Natural killer cell (primary cell): ENCODE results near the gene CUL2. TPM values are rescaled to one million over a fixed set of nuclear protein-coding genes. Genes with fewer than 3 reads are reported as not detected.

ENCODE experiments used
- ATAC-seq, 3 donors: fragments of 150-1000 bp in 2 of 3; fragments of 200-7000 bp in 1 of 3; cut with Tn5 transposase; 1 replicate in 1 of 3; 2 replicates in 2 of 3; pipeline ENCODE4 v1.10.0; 2021; ENCODE audit warnings: mild to moderate bottlenecking in 2 of 3, moderate library complexity in 2 of 3
- DNase-seq, 2 donors: peaks; one replicate each; pipeline versions ENCODE4 v3.0.0 to v3.0.0-alpha.2; 2013 to 2021; ENCODE audit warnings: mixed read lengths in 1 of 2
- H3K27ac ChIP-seq: one replicate; pipeline ENCODE4 v1.5.1; 2013; ENCODE audit warnings: mild to moderate bottlenecking, low read length
- H3K27me3 ChIP-seq: one replicate; pipeline ENCODE4 v1.6.1; 2013; ENCODE audit warnings: low read length; ENCODE audit not compliant: control insufficient read depth, insufficient read depth
- H3K36me3 ChIP-seq: one replicate; pipeline ENCODE4 v1.6.1; 2013; ENCODE audit warnings: low read length; ENCODE audit not compliant: control insufficient read depth, insufficient read depth
- H3K4me1 ChIP-seq: one replicate; pipeline ENCODE4 v1.6.1; 2013; ENCODE audit warnings: low read length; ENCODE audit not compliant: control insufficient read depth, insufficient read depth
- H3K4me3 ChIP-seq: one replicate; pipeline ENCODE4 v1.5.1; 2013; ENCODE audit warnings: low read length
- H3K9me3 ChIP-seq: one replicate; pipeline ENCODE4 v1.6.1; 2013; ENCODE audit warnings: low read length; ENCODE audit not compliant: control insufficient read depth, insufficient read depth
- H3K27ac Mint-ChIP-seq, 2 donors: one replicate each; pipeline ENCODE4 v1.8.0; 2022; ENCODE audit warnings: mild to moderate bottlenecking in 2 of 2, mixed read lengths in 2 of 2, moderate library complexity in 1 of 2
- H3K27me3 Mint-ChIP-seq, 2 donors: one replicate each; pipeline ENCODE4 v1.8.0; 2022; ENCODE audit warnings: low read depth in 2 of 2, mixed read lengths in 2 of 2
- H3K36me3 Mint-ChIP-seq: one replicate; pipeline ENCODE4 v1.8.0; 2022; ENCODE audit warnings: mixed read lengths
- H3K4me1 Mint-ChIP-seq, 2 donors: one replicate each; pipeline ENCODE4 v1.8.0; 2022; ENCODE audit warnings: mixed read lengths in 2 of 2
- H3K4me3 Mint-ChIP-seq: one replicate; pipeline ENCODE4 v1.8.0; 2022; ENCODE audit warnings: mild to moderate bottlenecking, moderate library complexity, mixed read lengths
- H3K9me3 Mint-ChIP-seq, 2 donors: one replicate each; pipeline ENCODE4 v1.8.0; 2022; ENCODE audit warnings: mixed read lengths in 2 of 2
- CTCF ChIP-seq: fragments of 200-600 bp; IDR thresholded peaks from one replicate; pipeline ENCODE4 v1.8.0; 2022; ENCODE audit warnings: antibody characterized with exemption
- WGBS: methylation state at CpG from one replicate; pipeline ENCODE4 v1.1.7; 2013; ENCODE audit warnings: missing lambda C conversion rate; ENCODE audit not compliant: insufficient coverage; 5-methylcytosine and 5-hydroxymethylcytosine counted together
- intact Hi-C: fragments of 100-400 bp; cut with micrococcal nuclease; formaldehyde crosslinking; loops from one replicate; pipeline ENCODE4 v1.14.2; 2022
- total RNA-seq, 4 donors: library from RNA; stranded (reverse); fragments of 120-200 nt in 1 of 4; gene quantifications; one replicate each; pipeline versions ENCODE4 v1.2.3 to v1.2.4, GENCODE V29; 2013 to 2022

Gene CUL2
- total RNA-seq, 3 donors from 2014 or later (not counting 1 experiment from before 2014, with no cell fraction given): 33.5 to 41.6 (median 41.3) TPM

DNA sequence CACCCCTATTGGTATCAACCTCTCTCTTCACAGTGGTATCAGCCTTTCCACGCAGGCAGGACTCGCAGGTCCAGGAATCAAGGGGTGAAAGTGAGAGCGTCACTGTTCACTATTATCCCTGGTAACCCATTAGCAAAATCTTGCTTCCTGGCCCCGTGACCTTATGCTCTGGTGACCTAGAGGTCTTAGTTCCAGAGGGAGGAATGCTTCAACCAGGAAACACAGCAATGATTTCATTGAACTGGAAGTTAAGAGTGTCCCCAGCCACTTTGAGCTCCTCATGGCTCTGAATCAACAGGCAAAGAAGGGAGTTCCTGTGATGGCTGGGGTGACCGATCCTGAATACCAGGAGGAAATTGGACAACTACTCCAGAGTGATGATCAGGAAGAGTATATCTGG, 90.6 kb downstream of the CUL2 start:
- no peaks in the 10 kb centered on the region for H3K9me3 Mint-ChIP-seq
- no peaks in the 10 kb centered on the region for H3K36me3 Mint-ChIP-seq
- no peak for DNase-seq
- no peaks in the 10 kb centered on the region for H3K4me1 ChIP-seq
- no peaks in the 10 kb centered on the region for H3K9me3 ChIP-seq
- no peak overlapping the region for H3K27ac ChIP-seq
- H3K27me3 Mint-ChIP-seq: no peaks in the 10 kb centered on the region
- no peak overlapping the region for H3K27ac Mint-ChIP-seq
- H3K36me3 ChIP-seq: no peaks in the 10 kb centered on the region
- 100% methylated on average over 5 of the region's 5 CpGs for WGBS
- no peak for ATAC-seq
- H3K4me3 ChIP-seq: no peak overlapping the region
- H3K4me3 Mint-ChIP-seq: no peak overlapping the region
- H3K4me1 Mint-ChIP-seq: peaks cover 0 to 11% of the 10 kb centered on the region in 2 donors
- no peak for TF ChIP-seq CTCF
- no peaks in the 10 kb centered on the region for H3K27me3 ChIP-seq
- intact Hi-C loops: no loop called here

GRCh38 chr10:34998940-34999339, 91.2 kb downstream of the CUL2 start:
- Mint-ChIP-seq H3K27me3 (no peaks in the 10 kb centered on the region), H3K4me1 (peaks cover 0 to 13% of the 10 kb centered on the region in 2 donors), H3K9me3 (no peaks in the 10 kb centered on the region), H3K36me3 (no peaks in the 10 kb centered on the region), H3K4me3 (no peak overlapping the region), H3K27ac (no peak overlapping the region)
- Histone ChIP-seq H3K4me1 (no peaks in the 10 kb centered on the region), H3K4me3 (no peak overlapping the region), H3K36me3 (no peaks in the 10 kb centered on the region), H3K27me3 (no peaks in the 10 kb centered on the region), H3K9me3 (no peaks in the 10 kb centered on the region), H3K27ac (no peak overlapping the region)
- TF ChIP-seq CTCF: no peak
- WGBS: 100% methylated on average over 3 of the region's 3 CpGs
- intact Hi-C loops: no loop called here
- ATAC-seq: no peak
- no peak for DNase-seq

DNA sequence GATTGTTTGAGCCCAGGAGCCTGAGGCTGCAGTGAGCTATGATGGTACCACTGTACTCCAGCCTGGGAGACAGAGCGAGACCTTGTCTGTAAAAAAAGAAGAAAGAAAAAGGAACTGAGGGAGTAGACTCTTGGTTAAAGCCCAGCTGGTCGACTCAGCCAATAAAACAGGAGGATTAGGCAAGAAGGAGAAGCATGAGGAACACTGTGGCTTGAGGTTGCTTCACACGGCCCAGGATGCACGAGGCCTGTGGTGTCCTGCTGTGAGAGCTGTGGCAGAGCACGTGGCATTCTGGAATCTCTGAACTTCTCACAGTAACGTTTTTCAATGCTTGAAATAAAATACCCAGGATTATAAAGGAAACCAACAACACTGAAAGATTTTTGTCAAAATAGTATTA, 93.3 kb downstream of the CUL2 start:
- H3K9me3 ChIP-seq: no peaks in the 10 kb centered on the region
- Mint-ChIP-seq H3K9me3 (no peaks in the 10 kb centered on the region), H3K4me1 (peaks cover 0 to 13% of the 10 kb centered on the region in 2 donors), H3K27ac (peak overlapping the region in 1 of 2 donors; percentile 75), H3K27me3 (no peaks in the 10 kb centered on the region), H3K36me3 (no peaks in the 10 kb centered on the region), H3K4me3 (no peak overlapping the region)
- intact Hi-C loops: no loop called here
- H3K27ac ChIP-seq: no peak overlapping the region
- DNase-seq: no peak
- H3K4me3 ChIP-seq: no peak overlapping the region
- no peak for ATAC-seq
- no peaks in the 10 kb centered on the region for H3K4me1 ChIP-seq
- no peaks in the 10 kb centered on the region for H3K27me3 ChIP-seq
- 38% methylated on average over 6 of the region's 6 CpGs for WGBS
- no peaks in the 10 kb centered on the region for H3K36me3 ChIP-seq
- TF ChIP-seq CTCF: no peak

DNA sequence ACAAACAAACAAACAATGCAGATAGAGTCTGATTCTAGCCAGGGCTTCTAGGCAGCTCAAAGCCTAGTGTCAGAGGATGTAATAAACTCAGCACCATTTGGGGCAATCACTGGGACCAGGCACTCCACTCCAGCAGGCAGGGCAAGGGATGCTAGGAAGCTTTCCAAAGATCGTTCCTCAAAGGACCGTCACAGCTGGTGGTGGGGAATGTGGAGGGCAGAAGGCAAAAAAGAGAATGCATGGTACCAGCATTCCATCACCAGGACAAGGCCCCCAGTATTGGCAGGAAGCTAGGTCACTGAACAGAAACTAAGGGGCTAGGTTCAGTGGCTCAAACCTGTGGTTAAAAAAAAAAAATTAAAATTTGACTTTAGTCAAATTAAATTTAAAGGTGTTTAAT, 94.2 kb downstream of the CUL2 start:
- Mint-ChIP-seq H3K27me3 (no peaks in the 10 kb centered on the region), H3K36me3 (no peaks in the 10 kb centered on the region), H3K4me3 (no peak overlapping the region), H3K9me3 (no peaks in the 10 kb centered on the region), H3K27ac (no peak overlapping the region), H3K4me1 (peaks cover 0 to 13% of the 10 kb centered on the region in 2 donors)
- no peak overlapping the region for H3K4me3 ChIP-seq
- intact Hi-C loops: no loop called here
- no peaks in the 10 kb centered on the region for H3K27me3 ChIP-seq
- 88% methylated on average over 2 of the region's 2 CpGs for WGBS
- no peak for TF ChIP-seq CTCF
- no peak overlapping the region for H3K27ac ChIP-seq
- no peaks in the 10 kb centered on the region for H3K4me1 ChIP-seq
- ATAC-seq: no peak
- H3K36me3 ChIP-seq: no peaks in the 10 kb centered on the region
- H3K9me3 ChIP-seq: no peaks in the 10 kb centered on the region
- no peak for DNase-seq
